ENCODE data around the gene AHRR.

The AHRR gene

DNA sequence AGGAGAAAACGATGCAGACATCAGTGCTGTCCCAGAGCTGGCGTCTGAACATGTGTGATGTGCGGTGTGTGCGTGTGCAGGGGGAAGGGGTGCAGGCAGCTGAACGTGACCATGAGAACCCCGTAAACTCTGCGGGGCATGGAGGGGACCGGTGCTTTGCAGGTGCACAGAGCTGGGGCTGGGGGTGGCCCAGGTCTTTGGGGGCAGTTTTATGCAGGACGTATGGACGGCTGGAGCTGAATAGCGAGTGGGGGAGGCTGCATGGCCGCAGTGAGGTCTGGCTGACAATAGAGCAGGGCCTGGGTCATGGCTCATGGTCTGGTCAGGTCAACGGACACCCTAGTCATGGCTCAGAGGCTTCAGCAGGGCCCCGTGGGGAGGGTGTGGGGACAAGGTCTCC lies 118.1 kb downstream of the AHRR start:
- no peak overlapping the region for H3K4me3 ChIP-seq (ENCODE audit: low read depth, low read length)
- in situ Hi-C loops (cut with HindIII; ENCODE audit: low sequenced_read_pairs): no loop called here
- TF ChIP-seq, protein P1, sequence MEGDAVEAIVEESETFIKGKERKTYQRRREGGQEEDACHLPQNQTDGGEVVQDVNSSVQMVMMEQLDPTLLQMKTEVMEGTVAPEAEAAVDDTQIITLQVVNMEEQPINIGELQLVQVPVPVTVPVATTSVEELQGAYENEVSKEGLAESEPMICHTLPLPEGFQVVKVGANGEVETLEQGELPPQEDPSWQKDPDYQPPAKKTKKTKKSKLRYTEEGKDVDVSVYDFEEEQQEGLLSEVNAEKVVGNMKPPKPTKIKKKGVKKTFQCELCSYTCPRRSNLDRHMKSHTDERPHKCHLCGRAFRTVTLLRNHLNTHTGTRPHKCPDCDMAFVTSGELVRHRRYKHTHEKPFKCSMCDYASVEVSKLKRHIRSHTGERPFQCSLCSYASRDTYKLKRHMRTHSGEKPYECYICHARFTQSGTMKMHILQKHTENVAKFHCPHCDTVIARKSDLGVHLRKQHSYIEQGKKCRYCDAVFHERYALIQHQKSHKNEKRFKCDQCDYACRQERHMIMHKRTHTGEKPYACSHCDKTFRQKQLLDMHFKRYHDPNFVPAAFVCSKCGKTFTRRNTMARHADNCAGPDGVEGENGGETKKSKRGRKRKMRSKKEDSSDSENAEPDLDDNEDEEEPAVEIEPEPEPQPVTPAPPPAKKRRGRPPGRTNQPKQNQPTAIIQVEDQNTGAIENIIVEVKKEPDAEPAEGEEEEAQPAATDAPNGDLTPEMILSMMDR (IDR thresholded peaks at IDR 0.05; ENCODE audit: low read depth, low read length, missing control alignments): no peak
- DNase-seq (ENCODE audit: low read depth): no peak

DNA sequence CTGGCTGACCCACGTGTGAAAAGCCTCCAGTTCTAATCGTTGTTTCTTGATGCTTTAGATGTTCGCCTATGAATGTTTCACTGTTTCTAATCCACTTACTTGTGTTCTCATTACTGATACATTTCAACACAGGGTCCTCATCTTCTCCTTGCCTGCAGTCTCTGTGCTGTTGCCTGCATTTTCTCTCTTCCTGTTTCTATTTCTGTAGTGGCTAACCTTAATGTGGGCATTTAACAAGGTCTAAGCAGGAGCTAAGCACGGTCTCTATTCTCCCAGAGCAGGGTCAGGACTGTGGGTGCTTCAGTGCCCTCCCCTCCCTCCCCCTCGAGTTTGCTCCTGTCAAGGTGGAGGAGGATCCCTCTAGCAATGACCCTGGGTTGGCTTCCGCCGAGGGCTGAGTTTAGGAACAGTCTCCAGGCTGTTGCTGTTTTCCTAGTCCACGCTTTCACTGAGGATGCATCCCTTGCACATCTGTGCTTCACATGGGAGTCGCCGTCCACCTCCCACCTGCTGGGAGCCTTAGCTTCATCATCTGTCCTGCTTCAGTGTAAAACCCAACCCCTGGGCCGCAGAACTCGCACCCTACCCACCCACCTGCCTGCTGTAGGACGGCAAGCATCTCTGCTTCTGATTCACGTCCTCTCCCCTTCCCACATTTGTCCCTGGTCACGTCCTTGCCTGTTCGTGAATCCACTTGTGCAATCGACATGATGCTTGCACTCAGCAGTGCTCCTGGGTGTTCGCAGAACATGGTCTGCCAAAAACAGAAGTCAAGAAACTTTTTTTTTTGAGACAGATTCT lies 119.1 kb downstream of the AHRR start:
- TF ChIP-seq, protein P1 (IDR thresholded peaks at IDR 0.05; ENCODE audit: low read depth, low read length, missing control alignments): no peak
- H3K4me3 ChIP-seq (ENCODE audit: low read depth, low read length): no peak overlapping the region
- in situ Hi-C loops (cut with HindIII; ENCODE audit: low sequenced_read_pairs): no loop called here
- no peak for DNase-seq (ENCODE audit: low read depth)

DNA sequence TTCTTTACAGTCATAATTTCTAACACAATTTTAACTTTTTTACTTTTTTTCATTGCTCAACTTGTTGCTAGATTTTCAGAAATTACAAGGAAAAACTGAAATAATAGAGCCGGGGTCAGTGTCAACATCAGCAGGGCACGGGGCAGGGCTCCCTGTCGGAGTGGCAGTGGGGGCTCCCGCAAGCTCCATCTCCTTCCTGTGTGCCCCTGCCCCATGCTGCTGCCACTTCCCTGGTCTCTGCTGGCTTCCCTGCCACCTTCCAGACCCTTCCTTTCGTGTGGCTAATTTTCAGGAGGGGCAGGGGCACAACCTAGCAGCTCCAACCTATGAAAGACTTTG lies 120.5 kb downstream of the AHRR start:
- in situ Hi-C loops (cut with HindIII; ENCODE audit: low sequenced_read_pairs): no loop called here
- no peak for DNase-seq (ENCODE audit: low read depth)
- peak overlapping the region; percentile 100 for H3K4me3 ChIP-seq (ENCODE audit: low read depth, low read length)
- TF ChIP-seq, protein P1 (IDR thresholded peaks at IDR 0.05; ENCODE audit: low read depth, low read length, missing control alignments): no peak

DNA sequence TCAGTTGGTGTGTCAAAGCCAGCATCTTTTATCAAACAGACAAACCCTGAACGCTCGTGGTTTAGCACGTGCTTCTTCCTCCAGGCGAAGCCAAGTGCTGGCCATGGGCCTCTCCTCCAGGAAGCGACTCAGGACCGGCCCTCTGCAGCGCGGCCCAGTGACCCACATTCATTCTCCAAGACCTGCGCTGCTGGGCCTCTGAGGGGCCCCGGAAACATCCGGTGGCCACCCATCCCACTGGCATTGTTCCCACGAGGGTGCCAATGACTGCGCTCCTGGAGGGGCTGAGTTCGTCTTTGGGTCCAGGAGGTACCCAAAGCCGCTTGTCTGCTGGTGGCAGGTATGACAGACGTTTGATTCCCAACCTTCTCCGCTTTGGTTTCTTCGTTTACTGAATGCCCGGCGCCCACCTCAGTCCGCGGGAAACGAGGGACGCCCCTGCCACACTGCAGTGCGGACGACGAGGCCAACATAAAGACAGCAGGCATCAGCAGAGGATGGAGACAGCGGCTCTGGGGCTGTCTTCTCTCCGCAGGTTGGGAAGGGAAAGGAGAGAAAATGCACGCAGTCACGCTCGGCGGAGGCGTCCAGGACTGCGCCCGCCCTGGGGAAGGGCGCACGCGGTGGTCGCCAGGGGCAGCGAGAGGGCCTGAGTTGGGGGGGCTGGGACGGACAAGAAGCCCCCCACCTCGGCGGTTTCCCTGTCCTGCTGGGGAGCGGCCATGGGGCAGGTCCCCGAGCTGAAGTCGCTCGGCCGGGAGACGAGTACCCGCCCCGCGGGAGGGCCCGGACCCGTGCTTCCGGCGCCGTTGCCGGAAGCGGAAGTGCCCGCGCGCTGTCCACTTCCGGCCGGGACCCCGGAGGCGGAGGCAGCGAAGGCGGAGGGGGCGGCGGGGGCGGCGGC lies 121.1 kb downstream of the AHRR start, which contains the start of gene EXOC3:
EXOC3 (plus strand) TSS at position 842 of the 904 bp plus-strand sequence. CDS start 3,030 bp downstream, outside the sequence.
- in situ Hi-C loops (cut with HindIII; ENCODE audit: low sequenced_read_pairs): no loop called here
- peak within 1 kb of the TSS; percentile 100 for H3K4me3 ChIP-seq (ENCODE audit: low read depth, low read length)
- DNase-seq (ENCODE audit: low read depth): no peak
- TF ChIP-seq, protein P1 (IDR thresholded peaks at IDR 0.05; ENCODE audit: low read depth, low read length, missing control alignments): no peak

DNA sequence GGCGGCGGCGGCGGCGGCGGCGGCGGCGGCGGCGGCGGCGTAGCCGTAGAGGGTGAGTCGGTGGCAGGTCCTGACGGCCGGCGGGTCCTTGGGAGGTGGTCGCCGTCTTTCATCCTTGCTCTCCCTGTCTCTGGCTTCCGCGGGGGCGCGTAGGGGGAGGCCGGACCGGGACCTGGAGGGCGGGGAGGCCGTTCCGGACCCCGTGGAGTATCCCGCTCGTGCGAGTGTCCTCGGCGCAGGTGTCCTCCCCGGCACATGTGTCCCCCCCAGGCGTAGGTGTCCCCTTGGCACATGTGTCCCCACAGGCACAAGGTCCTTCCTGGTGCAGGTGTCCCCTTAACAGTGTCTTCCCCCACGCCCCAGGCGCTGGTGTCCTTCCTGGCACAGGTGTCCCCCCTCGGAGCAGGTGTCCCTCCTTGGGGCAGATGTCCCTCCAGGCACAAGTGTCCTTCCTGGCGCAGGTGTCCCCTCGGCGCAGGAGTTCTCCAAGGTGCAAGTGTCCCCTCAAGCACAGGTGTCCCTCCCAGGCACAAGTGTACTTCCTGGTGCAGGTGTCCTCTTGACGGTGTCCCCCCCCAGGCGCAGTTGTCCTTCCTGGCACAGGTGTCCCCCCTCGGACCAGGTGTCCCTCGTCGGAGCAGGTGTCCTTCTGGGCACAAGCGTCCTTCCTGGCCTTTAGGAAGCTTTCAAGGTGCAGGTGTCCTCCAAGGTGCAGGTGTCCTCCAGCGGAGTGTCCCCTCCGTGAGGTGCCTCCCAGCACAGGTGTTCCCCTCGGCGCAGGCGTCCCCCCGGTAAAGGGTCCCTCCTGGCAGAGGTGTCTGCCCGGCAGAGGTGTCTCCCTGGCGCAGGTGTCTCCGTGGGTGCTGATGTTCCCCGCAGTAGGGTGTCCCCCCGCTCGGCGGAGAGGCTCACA lies 122.0 kb downstream of the AHRR start:
- in situ Hi-C loops (cut with HindIII; ENCODE audit: low sequenced_read_pairs): no loop called here
- TF ChIP-seq, protein P1 (IDR thresholded peaks at IDR 0.05; ENCODE audit: low read depth, low read length, missing control alignments): no peak
- no peak for DNase-seq (ENCODE audit: low read depth)
- peak overlapping the region; percentile 100 for H3K4me3 ChIP-seq (ENCODE audit: low read depth, low read length)

DNA sequence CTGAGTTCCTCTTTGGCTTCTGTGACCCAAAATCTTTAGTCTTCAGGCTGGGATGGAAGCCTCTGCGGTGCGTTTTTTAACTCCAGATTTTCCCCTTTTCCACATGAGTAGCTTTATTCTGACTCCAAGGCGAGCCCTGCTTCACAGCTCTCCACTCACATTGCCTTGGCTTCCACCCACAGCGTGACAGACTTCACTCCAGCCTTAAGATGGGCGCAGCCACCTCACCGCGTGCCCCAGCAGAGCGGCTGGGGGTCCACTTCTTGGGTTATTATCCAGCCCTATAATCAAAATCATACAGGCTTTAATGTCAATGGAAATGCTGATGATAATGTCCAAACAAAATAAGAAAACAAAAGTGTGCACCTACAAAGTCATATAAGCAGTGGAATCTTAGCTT lies 122.7 kb downstream of the AHRR start:
- peak overlapping the region; percentile 100 for H3K4me3 ChIP-seq (ENCODE audit: low read depth, low read length)
- TF ChIP-seq, protein P1 (IDR thresholded peaks at IDR 0.05; ENCODE audit: low read depth, low read length, missing control alignments): no peak
- DNase-seq (ENCODE audit: low read depth): no peak
- in situ Hi-C loops (cut with HindIII; ENCODE audit: low sequenced_read_pairs): no loop called here
